Natural killer cell (primary cell): Measurements from ENCODE around the gene DMAC2L. TPM values are rescaled to one million over a fixed set of nuclear protein-coding genes. Genes with fewer than 3 reads are reported as not detected.

Experiments used
- ATAC-seq, 3 donors: fragments of 150-1000 bp in 2 of 3; fragments of 200-7000 bp in 1 of 3; cut with Tn5 transposase; 1 replicate in 1 of 3; 2 replicates in 2 of 3; pipeline ENCODE4 v1.10.0; 2021; ENCODE audit warnings: mild to moderate bottlenecking in 2 of 3, moderate library complexity in 2 of 3
- DNase-seq, 2 donors: peaks; one replicate each; pipeline versions ENCODE4 v3.0.0 to v3.0.0-alpha.2; 2013 to 2021; ENCODE audit warnings: mixed read lengths in 1 of 2
- H3K27ac ChIP-seq: one replicate; pipeline ENCODE4 v1.5.1; 2013; ENCODE audit warnings: mild to moderate bottlenecking, low read length
- H3K27me3 ChIP-seq: one replicate; pipeline ENCODE4 v1.6.1; 2013; ENCODE audit warnings: low read length; ENCODE audit not compliant: control insufficient read depth, insufficient read depth
- H3K36me3 ChIP-seq: one replicate; pipeline ENCODE4 v1.6.1; 2013; ENCODE audit warnings: low read length; ENCODE audit not compliant: control insufficient read depth, insufficient read depth
- H3K4me1 ChIP-seq: one replicate; pipeline ENCODE4 v1.6.1; 2013; ENCODE audit warnings: low read length; ENCODE audit not compliant: control insufficient read depth, insufficient read depth
- H3K4me3 ChIP-seq: one replicate; pipeline ENCODE4 v1.5.1; 2013; ENCODE audit warnings: low read length
- H3K9me3 ChIP-seq: one replicate; pipeline ENCODE4 v1.6.1; 2013; ENCODE audit warnings: low read length; ENCODE audit not compliant: control insufficient read depth, insufficient read depth
- H3K27ac Mint-ChIP-seq, 2 donors: one replicate each; pipeline ENCODE4 v1.8.0; 2022; ENCODE audit warnings: mild to moderate bottlenecking in 2 of 2, mixed read lengths in 2 of 2, moderate library complexity in 1 of 2
- H3K27me3 Mint-ChIP-seq, 2 donors: one replicate each; pipeline ENCODE4 v1.8.0; 2022; ENCODE audit warnings: low read depth in 2 of 2, mixed read lengths in 2 of 2
- H3K36me3 Mint-ChIP-seq: one replicate; pipeline ENCODE4 v1.8.0; 2022; ENCODE audit warnings: mixed read lengths
- H3K4me1 Mint-ChIP-seq, 2 donors: one replicate each; pipeline ENCODE4 v1.8.0; 2022; ENCODE audit warnings: mixed read lengths in 2 of 2
- H3K4me3 Mint-ChIP-seq: one replicate; pipeline ENCODE4 v1.8.0; 2022; ENCODE audit warnings: mild to moderate bottlenecking, moderate library complexity, mixed read lengths
- H3K9me3 Mint-ChIP-seq, 2 donors: one replicate each; pipeline ENCODE4 v1.8.0; 2022; ENCODE audit warnings: mixed read lengths in 2 of 2
- CTCF ChIP-seq: fragments of 200-600 bp; IDR thresholded peaks from one replicate; pipeline ENCODE4 v1.8.0; 2022; ENCODE audit warnings: antibody characterized with exemption
- WGBS: methylation state at CpG from one replicate; pipeline ENCODE4 v1.1.7; 2013; ENCODE audit warnings: missing lambda C conversion rate; ENCODE audit not compliant: insufficient coverage; 5-methylcytosine and 5-hydroxymethylcytosine counted together
- intact Hi-C: fragments of 100-400 bp; cut with micrococcal nuclease; formaldehyde crosslinking; loops from one replicate; pipeline ENCODE4 v1.14.2; 2022
- total RNA-seq, 4 donors: library from RNA; stranded (reverse); fragments of 120-200 nt in 1 of 4; gene quantifications; one replicate each; pipeline versions ENCODE4 v1.2.3 to v1.2.4, GENCODE V29; 2013 to 2022

The DMAC2L gene
- total RNA-seq, 3 donors from 2014 or later (not counting 1 experiment from before 2014, with no cell fraction given): 24.7 to 28.7 (median 25.0) TPM

- no peaks in the 10 kb centered on the region for H3K36me3 Mint-ChIP-seq
- H3K27ac ChIP-seq: no peak overlapping the region
- intact Hi-C loops: no loop called here
- H3K4me3 Mint-ChIP-seq: no peak overlapping the region
- ATAC-seq (no peak), DNase-seq (no peak)
- H3K9me3 Mint-ChIP-seq: no peaks in the 10 kb centered on the region
- no peaks in the 10 kb centered on the region for H3K27me3 ChIP-seq
- H3K36me3 ChIP-seq: no peaks in the 10 kb centered on the region
- H3K4me1 ChIP-seq: no peaks in the 10 kb centered on the region
- H3K4me1 Mint-ChIP-seq: no peaks in the 10 kb centered on the region
- no peaks in the 10 kb centered on the region for H3K9me3 ChIP-seq
- H3K27ac Mint-ChIP-seq: no peak overlapping the region
- no peaks in the 10 kb centered on the region for H3K27me3 Mint-ChIP-seq
- no peak overlapping the region for H3K4me3 ChIP-seq
- no peak for TF ChIP-seq CTCF
These were observed 47.1 kb upstream of the DMAC2L start for GRCh38 chr14:50265029-50265428.

- no peaks in the 10 kb centered on the region for H3K9me3 Mint-ChIP-seq
- no peaks in the 10 kb centered on the region for H3K36me3 Mint-ChIP-seq
- DNase-seq (no peak), ATAC-seq (no peak)
- Histone ChIP-seq H3K27ac (no peak overlapping the region), H3K27me3 (no peaks in the 10 kb centered on the region), H3K9me3 (no peaks in the 10 kb centered on the region), H3K36me3 (no peaks in the 10 kb centered on the region), H3K4me1 (no peaks in the 10 kb centered on the region), H3K4me3 (no peak overlapping the region)
- H3K4me1 Mint-ChIP-seq: no peaks in the 10 kb centered on the region
- H3K27ac Mint-ChIP-seq: no peak overlapping the region
- TF ChIP-seq CTCF: no peak
- no peaks in the 10 kb centered on the region for H3K27me3 Mint-ChIP-seq
- intact Hi-C loops: no loop called here
- no peak overlapping the region for H3K4me3 Mint-ChIP-seq
- 94% methylated on average over 3 of the region's 6 CpGs for WGBS
These were observed 41.2 kb upstream of the DMAC2L start for GRCh38 chr14:50270932-50271331.

GRCh38 chr14:50272498-50272897 lies 39.6 kb upstream of the DMAC2L start:
- Mint-ChIP-seq H3K27me3 (no peaks in the 10 kb centered on the region), H3K4me3 (no peak overlapping the region), H3K27ac (no peak overlapping the region), H3K9me3 (no peaks in the 10 kb centered on the region), H3K4me1 (no peaks in the 10 kb centered on the region), H3K36me3 (no peaks in the 10 kb centered on the region)
- Histone ChIP-seq H3K36me3 (no peaks in the 10 kb centered on the region), H3K27ac (no peak overlapping the region), H3K9me3 (no peaks in the 10 kb centered on the region), H3K27me3 (no peaks in the 10 kb centered on the region), H3K4me1 (no peaks in the 10 kb centered on the region), H3K4me3 (no peak overlapping the region)
- no peak for TF ChIP-seq CTCF
- WGBS: 100% methylated on average over 1 of the region's 1 CpG
- no peak for DNase-seq
- no peak for ATAC-seq
- intact Hi-C loops: no loop called here

- intact Hi-C loops: no loop called here
- H3K27ac ChIP-seq: no peak overlapping the region
- Mint-ChIP-seq H3K27ac (no peak overlapping the region), H3K27me3 (no peaks in the 10 kb centered on the region), H3K4me3 (no peak overlapping the region), H3K4me1 (no peaks in the 10 kb centered on the region), H3K36me3 (no peaks in the 10 kb centered on the region), H3K9me3 (no peaks in the 10 kb centered on the region)
- no peaks in the 10 kb centered on the region for H3K4me1 ChIP-seq
- ATAC-seq (no peak), DNase-seq (no peak)
- no peaks in the 10 kb centered on the region for H3K9me3 ChIP-seq
- no peaks in the 10 kb centered on the region for H3K36me3 ChIP-seq
- no peak for TF ChIP-seq CTCF
- no peaks in the 10 kb centered on the region for H3K27me3 ChIP-seq
- H3K4me3 ChIP-seq: no peak overlapping the region
These were observed 26.3 kb upstream of the DMAC2L start for GRCh38 chr14:50285861-50286260.
